Measurements from ENCODE around the gene CFAP97D1. TPM values are rescaled to one million over a fixed set of nuclear protein-coding genes. Genes with fewer than 3 reads are reported as not detected.

The CFAP97D1 gene
- total RNA-seq, 1 donor from 2014 or later = 0.16 TPM

- H3K27ac ChIP-seq (ENCODE audit: low read depth, low read length) = no peak overlapping the region
- peaks cover 18% of the 10 kb centered on the region for H4K20me1 ChIP-seq (ENCODE audit: insufficient read depth, low read length)
- H3K79me2 ChIP-seq (ENCODE audit: insufficient read depth, low read length) = no peaks in the 10 kb centered on the region
- no peak for DNase-seq (ENCODE audit: low read depth)
- H3K9ac ChIP-seq (ENCODE audit: low read length) = no peak overlapping the region
- H3K4me2 ChIP-seq (ENCODE audit: low read length) = no peak overlapping the region
- H2AFZ ChIP-seq (ENCODE audit: low read depth, low read length) = no peak overlapping the region
- H3K36me3 ChIP-seq (ENCODE audit: insufficient read depth, low read length) = peaks cover 17% of the 10 kb centered on the region
- TF ChIP-seq, protein P1, sequence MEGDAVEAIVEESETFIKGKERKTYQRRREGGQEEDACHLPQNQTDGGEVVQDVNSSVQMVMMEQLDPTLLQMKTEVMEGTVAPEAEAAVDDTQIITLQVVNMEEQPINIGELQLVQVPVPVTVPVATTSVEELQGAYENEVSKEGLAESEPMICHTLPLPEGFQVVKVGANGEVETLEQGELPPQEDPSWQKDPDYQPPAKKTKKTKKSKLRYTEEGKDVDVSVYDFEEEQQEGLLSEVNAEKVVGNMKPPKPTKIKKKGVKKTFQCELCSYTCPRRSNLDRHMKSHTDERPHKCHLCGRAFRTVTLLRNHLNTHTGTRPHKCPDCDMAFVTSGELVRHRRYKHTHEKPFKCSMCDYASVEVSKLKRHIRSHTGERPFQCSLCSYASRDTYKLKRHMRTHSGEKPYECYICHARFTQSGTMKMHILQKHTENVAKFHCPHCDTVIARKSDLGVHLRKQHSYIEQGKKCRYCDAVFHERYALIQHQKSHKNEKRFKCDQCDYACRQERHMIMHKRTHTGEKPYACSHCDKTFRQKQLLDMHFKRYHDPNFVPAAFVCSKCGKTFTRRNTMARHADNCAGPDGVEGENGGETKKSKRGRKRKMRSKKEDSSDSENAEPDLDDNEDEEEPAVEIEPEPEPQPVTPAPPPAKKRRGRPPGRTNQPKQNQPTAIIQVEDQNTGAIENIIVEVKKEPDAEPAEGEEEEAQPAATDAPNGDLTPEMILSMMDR (IDR thresholded peaks at IDR 0.05; ENCODE audit: insufficient read depth, low read depth, low read length) = no peak
- no peak for TF ChIP-seq EZH2 (IDR thresholded peaks at IDR 0.05; ENCODE audit: insufficient read depth, low read length)
- H3K9me3 ChIP-seq (ENCODE audit: insufficient read depth, low read depth, low read length) = no peaks in the 10 kb centered on the region
- H3K4me3 ChIP-seq (ENCODE audit: insufficient read depth, low read depth, low read length) = no peak overlapping the region
- FAIRE-seq = no peak
- no peaks in the 10 kb centered on the region for H3K27me3 ChIP-seq (ENCODE audit: insufficient read depth, low read length)
- Mint-ChIP-seq H3K9me3 (ENCODE audit: unreplicated experiment) (no peaks in the 10 kb centered on the region), H3K27me3 (ENCODE audit: low read depth, unreplicated experiment) (peaks cover 2% of the 10 kb centered on the region), H3K36me3 (ENCODE audit: low read depth, unreplicated experiment) (peaks cover 12% of the 10 kb centered on the region), H3K4me3 (ENCODE audit: unreplicated experiment) (no peak overlapping the region), H3K4me1 (ENCODE audit: low read depth, unreplicated experiment) (no peaks in the 10 kb centered on the region), H3K27ac (ENCODE audit: unreplicated experiment) (no peak overlapping the region)
- no peaks in the 10 kb centered on the region for H3K4me1 ChIP-seq (ENCODE audit: insufficient read depth, low read length)
Measured at GRCh38 chr17:43767053-43767712, 13.1 kb upstream of the CFAP97D1 start.

- H3K27me3 ChIP-seq (ENCODE audit: insufficient read depth, low read length) = no peaks in the 10 kb centered on the region
- Mint-ChIP-seq H3K36me3 (ENCODE audit: low read depth, unreplicated experiment) (peaks cover 17% of the 10 kb centered on the region), H3K27ac (ENCODE audit: unreplicated experiment) (no peak overlapping the region), H3K9me3 (ENCODE audit: unreplicated experiment) (no peaks in the 10 kb centered on the region), H3K4me1 (ENCODE audit: low read depth, unreplicated experiment) (no peaks in the 10 kb centered on the region), H3K4me3 (ENCODE audit: unreplicated experiment) (no peak overlapping the region), H3K27me3 (ENCODE audit: low read depth, unreplicated experiment) (peaks cover 2% of the 10 kb centered on the region)
- FAIRE-seq = no peak
- no peak overlapping the region for H2AFZ ChIP-seq (ENCODE audit: low read depth, low read length)
- peaks cover 23% of the 10 kb centered on the region for H4K20me1 ChIP-seq (ENCODE audit: insufficient read depth, low read length)
- H3K9me3 ChIP-seq (ENCODE audit: insufficient read depth, low read depth, low read length) = no peaks in the 10 kb centered on the region
- no peaks in the 10 kb centered on the region for H3K4me1 ChIP-seq (ENCODE audit: insufficient read depth, low read length)
- no peak overlapping the region for H3K9ac ChIP-seq (ENCODE audit: low read length)
- H3K4me2 ChIP-seq (ENCODE audit: low read length) = no peak overlapping the region
- H3K79me2 ChIP-seq (ENCODE audit: insufficient read depth, low read length) = no peaks in the 10 kb centered on the region
- H3K4me3 ChIP-seq (ENCODE audit: insufficient read depth, low read depth, low read length) = no peak overlapping the region
- peaks cover 22% of the 10 kb centered on the region for H3K36me3 ChIP-seq (ENCODE audit: insufficient read depth, low read length)
- no peak for DNase-seq (ENCODE audit: low read depth)
- H3K27ac ChIP-seq (ENCODE audit: low read depth, low read length) = no peak overlapping the region
- TF ChIP-seq EZH2 (IDR thresholded peaks at IDR 0.05; ENCODE audit: insufficient read depth, low read length) = no peak
- TF ChIP-seq, protein P1 (IDR thresholded peaks at IDR 0.05; ENCODE audit: insufficient read depth, low read depth, low read length) = no peak
Measured at GRCh38 chr17:43767713-43768059, 12.5 kb upstream of the CFAP97D1 start.

GRCh38 chr17:43768382-43768781 lies 11.9 kb upstream of the CFAP97D1 start:
- Histone ChIP-seq H3K27ac (ENCODE audit: low read depth, low read length) (no peak overlapping the region), H2AFZ (ENCODE audit: low read depth, low read length) (no peak overlapping the region), H3K4me1 (ENCODE audit: insufficient read depth, low read length) (no peaks in the 10 kb centered on the region), H3K4me3 (ENCODE audit: insufficient read depth, low read depth, low read length) (no peak overlapping the region), H3K9ac (ENCODE audit: low read length) (no peak overlapping the region), H4K20me1 (ENCODE audit: insufficient read depth, low read length) (peaks cover 30% of the 10 kb centered on the region), H3K9me3 (ENCODE audit: insufficient read depth, low read depth, low read length) (no peaks in the 10 kb centered on the region), H3K27me3 (ENCODE audit: insufficient read depth, low read length) (no peaks in the 10 kb centered on the region), H3K79me2 (ENCODE audit: insufficient read depth, low read length) (no peaks in the 10 kb centered on the region), H3K4me2 (ENCODE audit: low read length) (no peak overlapping the region), H3K36me3 (ENCODE audit: insufficient read depth, low read length) (peaks cover 29% of the 10 kb centered on the region)
- no peak for DNase-seq (ENCODE audit: low read depth)
- peaks cover 2% of the 10 kb centered on the region for H3K27me3 Mint-ChIP-seq (ENCODE audit: low read depth, unreplicated experiment)
- no peak for FAIRE-seq
- peaks cover 24% of the 10 kb centered on the region for H3K36me3 Mint-ChIP-seq (ENCODE audit: low read depth, unreplicated experiment)
- H3K4me1 Mint-ChIP-seq (ENCODE audit: low read depth, unreplicated experiment) = no peaks in the 10 kb centered on the region
- TF ChIP-seq, protein P1 (IDR thresholded peaks at IDR 0.05; ENCODE audit: insufficient read depth, low read depth, low read length) = no peak
- TF ChIP-seq EZH2 (IDR thresholded peaks at IDR 0.05; ENCODE audit: insufficient read depth, low read length) = no peak
- H3K9me3 Mint-ChIP-seq (ENCODE audit: unreplicated experiment) = no peaks in the 10 kb centered on the region
- H3K4me3 Mint-ChIP-seq (ENCODE audit: unreplicated experiment) = no peak overlapping the region
- no peak overlapping the region for H3K27ac Mint-ChIP-seq (ENCODE audit: unreplicated experiment)

Data from astrocyte (in vitro differentiated cells and primary cell).